PFSK-1 (cell line): ENCODE data around the gene ARAP1.

ENCODE experiments used
- FOXP2 ChIP-seq: optimal IDR thresholded peaks from 2 replicates; pipeline ENCODE3; 2011; ENCODE audit warnings: borderline replicate concordance, control low read depth, inconsistent platforms; ENCODE audit not compliant: insufficient read depth; ENCODE audit errors: extremely low read length, extremely low read depth
- POLR2AphosphoS5 ChIP-seq: IDR thresholded peaks from 2 replicates; pipeline ENCODE4 v1.6.1; 2012; ENCODE audit warnings: low read depth, mild to moderate bottlenecking, control low read depth, low read length, moderate library complexity
- REST ChIP-seq, 2 experiments: IDR thresholded peaks; 2 replicates each; pipeline versions ENCODE4 v1.6.1 to v1.8.0; 2011 to 2012; ENCODE audit warnings: low read depth in 2 of 2, low read length in 2 of 2, control low read depth in 1 of 2, inconsistent platforms in 1 of 2, mild to moderate bottlenecking in 1 of 2, moderate library complexity in 1 of 2; ENCODE audit not compliant: insufficient read depth in 1 of 2
- SIN3A ChIP-seq: IDR thresholded peaks from 2 replicates; pipeline ENCODE4 v1.6.1; 2012; ENCODE audit warnings: mild to moderate bottlenecking, low read length, moderate library complexity, borderline replicate concordance; ENCODE audit not compliant: insufficient read depth
- TAF1 ChIP-seq: IDR thresholded peaks from 2 replicates; pipeline ENCODE4 v1.6.1; 2012; ENCODE audit warnings: low read length, control low read depth, borderline replicate concordance; ENCODE audit not compliant: insufficient read depth

The ARAP1 gene

GRCh38 chr11:72726266-72727220 is 25.7 kb downstream of the ARAP1 start:
- no peak for TF ChIP-seq TAF1
- no peak for TF ChIP-seq FOXP2
- no peak for TF ChIP-seq REST (IDR thresholded peaks at IDR 0.05; ENCODE audit: insufficient read depth in 1 of 2, low read depth in 2 of 2, low read length in 2 of 2)
- no peak for TF ChIP-seq POLR2AphosphoS5

GRCh38 chr11:72725724-72726028 is 26.5 kb downstream of the ARAP1 start:
- TF ChIP-seq REST (IDR thresholded peaks at IDR 0.05; ENCODE audit: insufficient read depth in 1 of 2, low read depth in 2 of 2, low read length in 2 of 2) (no peak), POLR2AphosphoS5 (no peak), SIN3A (no peak), TAF1 (no peak), FOXP2 (no peak)

- TF ChIP-seq FOXP2 = no peak
- no peak for TF ChIP-seq TAF1
- no peak for TF ChIP-seq SIN3A
- TF ChIP-seq REST (IDR thresholded peaks at IDR 0.05; ENCODE audit: insufficient read depth in 1 of 2, low read depth in 2 of 2, low read length in 2 of 2) = no peak
- no peak for TF ChIP-seq POLR2AphosphoS5
Measured at GRCh38 chr11:72724851-72725723, 27.1 kb downstream of the ARAP1 start.

GRCh38 chr11:72724021-72724551 is 28.1 kb downstream of the ARAP1 start:
- TF ChIP-seq SIN3A = no peak
- TF ChIP-seq REST (IDR thresholded peaks at IDR 0.05; ENCODE audit: insufficient read depth in 1 of 2, low read depth in 2 of 2, low read length in 2 of 2) = no peak
- TF ChIP-seq TAF1 = no peak
- TF ChIP-seq POLR2AphosphoS5 = no peak
- TF ChIP-seq FOXP2 = no peak
